Measurements from ENCODE around the gene MTUS2. TPM values are rescaled to one million over a fixed set of nuclear protein-coding genes. Genes with fewer than 3 reads are reported as not detected.

Gene MTUS2
- polyA plus RNA-seq, 1 donor from 2014 or later, result 4.4 TPM

GRCh38 chr13:29136341-29136740 lies 316.2 kb downstream of the MTUS2 start:
- Histone ChIP-seq H3K27me3 (ENCODE audit: insufficient read depth, low read depth, low read length) (no peaks in the 10 kb centered on the region), H2AFZ (ENCODE audit: low read depth, low read length) (no peak overlapping the region), H3K27ac (ENCODE audit: low read length) (no peak overlapping the region), H3K4me3 (ENCODE audit: low read length) (no peak overlapping the region), H3F3A (ENCODE audit: insufficient read depth, low read length, poor library complexity, severe bottlenecking) (no peaks in the 10 kb centered on the region), H3K4me2 (ENCODE audit: low read length) (no peak overlapping the region), H3K36me3 (ENCODE audit: insufficient read depth, low read length) (no peaks in the 10 kb centered on the region), H3K79me2 (replicated peaks; ENCODE audit: insufficient read depth, low read length) (no peaks in the 10 kb centered on the region), H3K9me2 (ENCODE audit: insufficient read depth, low read length) (no peaks in the 10 kb centered on the region), H4K20me1 (ENCODE audit: insufficient read depth) (no peaks in the 10 kb centered on the region), H3K9me3 (ENCODE audit: low read length) (peaks cover 3% of the 10 kb centered on the region), H3K9ac (ENCODE audit: low read length) (no peak overlapping the region)
- TF ChIP-seq RAD21 (conservative IDR thresholded peaks at IDR 0.05) (no peak), TAF1 (IDR thresholded peaks at IDR 0.05; ENCODE audit: low read depth) (no peak), POLR2AphosphoS5 (IDR thresholded peaks at IDR 0.05) (no peak), SMC3 (conservative IDR thresholded peaks at IDR 0.05; ENCODE audit: poor library complexity) (no peak), MXI1 (conservative IDR thresholded peaks at IDR 0.05; ENCODE audit: poor library complexity, severe bottlenecking) (no peak), EP300 (conservative IDR thresholded peaks at IDR 0.05; ENCODE audit: poor library complexity, severe bottlenecking) (no peak), EZH2 (IDR thresholded peaks at IDR 0.05; ENCODE audit: borderline replicate concordance, insufficient read depth, low read length, poor library complexity, severe bottlenecking) (no peak)
- TF ChIP-seq, protein P1, sequence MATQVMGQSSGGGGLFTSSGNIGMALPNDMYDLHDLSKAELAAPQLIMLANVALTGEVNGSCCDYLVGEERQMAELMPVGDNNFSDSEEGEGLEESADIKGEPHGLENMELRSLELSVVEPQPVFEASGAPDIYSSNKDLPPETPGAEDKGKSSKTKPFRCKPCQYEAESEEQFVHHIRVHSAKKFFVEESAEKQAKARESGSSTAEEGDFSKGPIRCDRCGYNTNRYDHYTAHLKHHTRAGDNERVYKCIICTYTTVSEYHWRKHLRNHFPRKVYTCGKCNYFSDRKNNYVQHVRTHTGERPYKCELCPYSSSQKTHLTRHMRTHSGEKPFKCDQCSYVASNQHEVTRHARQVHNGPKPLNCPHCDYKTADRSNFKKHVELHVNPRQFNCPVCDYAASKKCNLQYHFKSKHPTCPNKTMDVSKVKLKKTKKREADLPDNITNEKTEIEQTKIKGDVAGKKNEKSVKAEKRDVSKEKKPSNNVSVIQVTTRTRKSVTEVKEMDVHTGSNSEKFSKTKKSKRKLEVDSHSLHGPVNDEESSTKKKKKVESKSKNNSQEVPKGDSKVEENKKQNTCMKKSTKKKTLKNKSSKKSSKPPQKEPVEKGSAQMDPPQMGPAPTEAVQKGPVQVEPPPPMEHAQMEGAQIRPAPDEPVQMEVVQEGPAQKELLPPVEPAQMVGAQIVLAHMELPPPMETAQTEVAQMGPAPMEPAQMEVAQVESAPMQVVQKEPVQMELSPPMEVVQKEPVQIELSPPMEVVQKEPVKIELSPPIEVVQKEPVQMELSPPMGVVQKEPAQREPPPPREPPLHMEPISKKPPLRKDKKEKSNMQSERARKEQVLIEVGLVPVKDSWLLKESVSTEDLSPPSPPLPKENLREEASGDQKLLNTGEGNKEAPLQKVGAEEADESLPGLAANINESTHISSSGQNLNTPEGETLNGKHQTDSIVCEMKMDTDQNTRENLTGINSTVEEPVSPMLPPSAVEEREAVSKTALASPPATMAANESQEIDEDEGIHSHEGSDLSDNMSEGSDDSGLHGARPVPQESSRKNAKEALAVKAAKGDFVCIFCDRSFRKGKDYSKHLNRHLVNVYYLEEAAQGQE (IDR thresholded peaks at IDR 0.05; ENCODE audit: borderline replicate concordance), result no peak
- TF ChIP-seq, protein P2, sequence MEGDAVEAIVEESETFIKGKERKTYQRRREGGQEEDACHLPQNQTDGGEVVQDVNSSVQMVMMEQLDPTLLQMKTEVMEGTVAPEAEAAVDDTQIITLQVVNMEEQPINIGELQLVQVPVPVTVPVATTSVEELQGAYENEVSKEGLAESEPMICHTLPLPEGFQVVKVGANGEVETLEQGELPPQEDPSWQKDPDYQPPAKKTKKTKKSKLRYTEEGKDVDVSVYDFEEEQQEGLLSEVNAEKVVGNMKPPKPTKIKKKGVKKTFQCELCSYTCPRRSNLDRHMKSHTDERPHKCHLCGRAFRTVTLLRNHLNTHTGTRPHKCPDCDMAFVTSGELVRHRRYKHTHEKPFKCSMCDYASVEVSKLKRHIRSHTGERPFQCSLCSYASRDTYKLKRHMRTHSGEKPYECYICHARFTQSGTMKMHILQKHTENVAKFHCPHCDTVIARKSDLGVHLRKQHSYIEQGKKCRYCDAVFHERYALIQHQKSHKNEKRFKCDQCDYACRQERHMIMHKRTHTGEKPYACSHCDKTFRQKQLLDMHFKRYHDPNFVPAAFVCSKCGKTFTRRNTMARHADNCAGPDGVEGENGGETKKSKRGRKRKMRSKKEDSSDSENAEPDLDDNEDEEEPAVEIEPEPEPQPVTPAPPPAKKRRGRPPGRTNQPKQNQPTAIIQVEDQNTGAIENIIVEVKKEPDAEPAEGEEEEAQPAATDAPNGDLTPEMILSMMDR (IDR thresholded peaks at IDR 0.05; ENCODE audit: poor library complexity, severe bottlenecking), result no peak

DNA sequence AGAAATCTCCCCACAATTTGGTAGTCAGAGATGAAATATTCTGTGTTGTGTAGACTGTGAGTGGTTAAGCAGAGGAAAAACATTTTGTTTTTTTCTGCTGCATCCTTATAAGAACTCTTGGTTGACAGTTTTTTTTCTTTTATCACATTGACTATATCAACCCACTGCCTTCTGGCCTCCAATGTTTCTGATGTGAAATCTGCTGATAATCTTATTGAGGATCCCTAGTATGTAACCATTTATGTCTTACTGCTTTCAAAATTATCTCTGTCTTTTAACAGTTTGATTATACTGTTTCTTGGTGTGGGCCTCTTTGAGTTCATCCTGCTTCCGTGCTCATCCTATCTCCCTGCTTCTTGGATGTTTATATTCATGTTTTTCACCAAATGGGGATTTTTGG lies 316.9 kb downstream of the MTUS2 start:
- H3K9me2 ChIP-seq (ENCODE audit: insufficient read depth, low read length), result no peaks in the 10 kb centered on the region

More for the DNA sequence above, 316.9 kb downstream of the MTUS2 start:
- Histone ChIP-seq H3K4me2 (ENCODE audit: low read length) (no peak overlapping the region), H3K4me3 (ENCODE audit: low read length) (no peak overlapping the region), H3K9me3 (ENCODE audit: low read length) (peaks cover 3% of the 10 kb centered on the region), H3K27ac (ENCODE audit: low read length) (no peak overlapping the region), H3K27me3 (ENCODE audit: insufficient read depth, low read depth, low read length) (no peaks in the 10 kb centered on the region), H2AFZ (ENCODE audit: low read depth, low read length) (no peak overlapping the region), H3K9ac (ENCODE audit: low read length) (no peak overlapping the region), H3K79me2 (replicated peaks; ENCODE audit: insufficient read depth, low read length) (no peaks in the 10 kb centered on the region), H4K20me1 (ENCODE audit: insufficient read depth) (no peaks in the 10 kb centered on the region), H3K36me3 (ENCODE audit: insufficient read depth, low read length) (no peaks in the 10 kb centered on the region), H3F3A (ENCODE audit: insufficient read depth, low read length, poor library complexity, severe bottlenecking) (no peaks in the 10 kb centered on the region)
- TF ChIP-seq SMC3 (conservative IDR thresholded peaks at IDR 0.05; ENCODE audit: poor library complexity) (no peak), EP300 (conservative IDR thresholded peaks at IDR 0.05; ENCODE audit: poor library complexity, severe bottlenecking) (no peak), MXI1 (conservative IDR thresholded peaks at IDR 0.05; ENCODE audit: poor library complexity, severe bottlenecking) (no peak), EZH2 (IDR thresholded peaks at IDR 0.05; ENCODE audit: borderline replicate concordance, insufficient read depth, low read length, poor library complexity, severe bottlenecking) (no peak), POLR2AphosphoS5 (IDR thresholded peaks at IDR 0.05) (no peak), RAD21 (conservative IDR thresholded peaks at IDR 0.05) (no peak), TAF1 (IDR thresholded peaks at IDR 0.05; ENCODE audit: low read depth) (no peak)
- TF ChIP-seq, protein P2 (IDR thresholded peaks at IDR 0.05; ENCODE audit: poor library complexity, severe bottlenecking), result no peak
- TF ChIP-seq, protein P1 (IDR thresholded peaks at IDR 0.05; ENCODE audit: borderline replicate concordance), result no peak

All from neural cell (in vitro differentiated cells).